GM19463 (cell line): ENCODE data around the gene TET2.

Source experiments
- ATAC-seq: cut with Tn5 transposase; IDR thresholded peaks from one replicate; pipeline ENCODE4 v1.9.1; 2021; ENCODE audit warnings: mild to moderate bottlenecking, moderate library complexity; ENCODE audit not compliant: unreplicated experiment

The TET2 gene

DNA sequence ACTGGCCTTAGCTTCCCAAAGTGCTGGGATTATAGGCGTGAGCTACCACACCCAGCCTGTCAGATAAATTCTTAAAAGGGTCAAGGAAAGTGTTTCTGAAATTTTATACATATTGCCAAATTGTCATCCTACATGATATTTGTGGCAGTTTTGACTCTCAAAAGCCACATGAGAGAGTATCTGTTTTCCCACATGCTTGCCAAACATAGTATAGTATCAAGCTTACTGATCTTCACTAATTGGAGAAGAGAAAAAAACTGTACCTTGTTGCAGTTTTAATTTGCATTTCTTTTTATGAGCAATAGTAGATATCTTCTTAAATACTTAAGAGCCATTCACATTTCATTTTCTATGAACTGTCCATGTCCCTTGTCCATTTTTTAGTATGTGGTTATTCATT is 83.6 kb downstream of the TET2 start:
- ATAC-seq = no peak

DNA sequence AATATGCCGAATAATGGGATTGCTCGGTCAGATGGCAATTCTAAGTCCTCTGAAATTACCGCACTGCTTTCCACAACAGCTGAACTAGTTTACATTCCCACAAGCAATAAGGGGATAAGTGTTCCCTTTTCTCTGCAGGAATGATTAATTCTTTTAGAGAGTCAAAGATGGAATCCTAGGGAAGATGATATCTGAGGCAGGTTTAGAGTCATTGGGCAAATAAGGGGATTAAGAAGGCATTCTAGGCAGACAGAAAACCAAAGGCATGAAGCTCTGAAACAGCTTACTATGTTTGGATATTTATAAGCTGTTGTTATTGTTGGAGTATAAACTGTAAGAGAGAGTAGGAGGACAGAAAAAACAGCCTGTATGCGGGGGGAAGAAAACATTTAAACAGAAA is 85.7 kb downstream of the TET2 start:
- no peak for ATAC-seq

DNA sequence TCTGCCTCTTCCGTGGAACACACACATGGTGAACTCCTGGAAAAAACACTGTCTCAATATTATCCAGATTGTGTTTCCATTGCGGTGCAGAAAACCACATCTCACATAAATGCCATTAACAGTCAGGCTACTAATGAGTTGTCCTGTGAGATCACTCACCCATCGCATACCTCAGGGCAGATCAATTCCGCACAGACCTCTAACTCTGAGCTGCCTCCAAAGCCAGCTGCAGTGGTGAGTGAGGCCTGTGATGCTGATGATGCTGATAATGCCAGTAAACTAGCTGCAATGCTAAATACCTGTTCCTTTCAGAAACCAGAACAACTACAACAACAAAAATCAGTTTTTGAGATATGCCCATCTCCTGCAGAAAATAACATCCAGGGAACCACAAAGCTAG is 87.9 kb downstream of the TET2 start:
- no peak for ATAC-seq

GRCh38 chr4:105236202-105236915 is 89.7 kb downstream of the TET2 start:
- peak; percentile 82 for ATAC-seq

- peak; percentile 26 for ATAC-seq
These were observed 90.2 kb downstream of the TET2 start for GRCh38 chr4:105236916-105237311.

DNA sequence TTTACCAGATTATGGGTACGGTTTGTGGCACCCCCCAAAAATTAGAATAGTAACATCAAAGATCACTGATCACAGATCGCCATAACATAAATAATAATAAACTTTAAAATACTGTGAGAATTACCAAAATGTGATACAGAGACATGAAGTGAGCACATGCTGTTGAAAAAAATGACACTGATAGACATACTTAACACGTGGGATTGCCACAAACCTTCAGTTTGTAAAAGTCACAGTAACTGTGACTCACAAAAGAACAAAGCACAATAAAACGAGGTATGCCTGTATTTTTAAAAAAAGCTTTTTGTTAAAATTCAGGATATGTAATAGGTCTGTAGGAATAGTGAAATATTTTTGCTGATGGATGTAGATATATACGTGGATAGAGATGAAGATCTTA is 93.4 kb downstream of the TET2 start:
- ATAC-seq = no peak

- ATAC-seq = no peak
These were observed 94.8 kb downstream of the TET2 start for GRCh38 chr4:105241451-105241850.

DNA sequence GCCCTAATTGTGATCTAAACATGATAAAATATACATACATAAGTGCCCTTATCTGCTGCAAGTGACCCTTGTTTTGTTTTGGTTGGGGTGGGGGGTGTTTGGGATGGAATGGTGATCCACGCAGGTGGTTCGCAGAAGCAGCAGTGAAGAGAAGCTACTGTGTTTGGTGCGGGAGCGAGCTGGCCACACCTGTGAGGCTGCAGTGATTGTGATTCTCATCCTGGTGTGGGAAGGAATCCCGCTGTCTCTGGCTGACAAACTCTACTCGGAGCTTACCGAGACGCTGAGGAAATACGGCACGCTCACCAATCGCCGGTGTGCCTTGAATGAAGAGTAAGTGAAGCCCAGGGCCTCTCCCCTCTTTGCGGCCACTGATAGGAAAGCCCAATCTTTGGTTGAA is 96.8 kb downstream of the TET2 start:
- no peak for ATAC-seq

- no peak for ATAC-seq
These were observed 100.0 kb downstream of the TET2 start for GRCh38 chr4:105246712-105247111.

DNA sequence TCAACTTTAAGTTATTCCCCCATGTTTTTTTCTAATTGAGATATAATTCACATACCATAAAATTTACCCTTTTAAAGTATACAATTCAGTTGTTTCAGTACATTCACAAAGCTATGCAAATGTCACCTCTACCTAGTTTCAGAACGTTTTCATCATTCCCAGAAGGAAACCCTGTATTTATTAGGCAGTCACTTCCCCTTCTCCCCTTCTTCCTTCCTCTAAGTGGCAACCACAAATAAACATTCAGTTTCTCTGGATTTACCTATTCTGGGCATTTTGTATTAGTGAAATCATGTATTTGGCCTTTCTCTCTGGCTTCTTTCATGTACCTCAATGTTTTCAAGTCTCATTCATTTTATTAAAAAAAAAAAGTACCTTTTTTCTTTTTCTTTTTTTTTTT is 101.9 kb downstream of the TET2 start:
- ATAC-seq = no peak

- no peak for ATAC-seq
These were observed 111.3 kb downstream of the TET2 start for GRCh38 chr4:105257817-105258495.

DNA sequence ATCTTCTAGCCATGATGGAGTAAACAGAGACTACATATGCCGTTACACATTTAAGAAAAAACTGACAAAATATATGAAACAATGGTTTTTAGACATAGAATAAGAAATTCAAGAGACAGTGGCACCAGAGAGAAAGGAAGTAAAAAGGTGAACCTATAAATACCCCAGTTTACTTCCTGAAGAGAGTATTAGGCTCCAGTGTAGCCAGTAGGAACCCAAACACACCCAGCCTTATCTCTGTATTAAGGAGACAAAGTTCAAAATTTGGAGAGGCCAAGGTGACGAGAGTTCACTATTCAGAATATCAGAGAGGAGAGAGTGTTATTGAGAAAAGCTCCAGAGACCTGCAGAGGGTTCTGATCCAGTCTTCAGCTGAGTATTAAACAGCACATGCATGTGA is 119.0 kb downstream of the TET2 start:
- no peak for ATAC-seq

DNA sequence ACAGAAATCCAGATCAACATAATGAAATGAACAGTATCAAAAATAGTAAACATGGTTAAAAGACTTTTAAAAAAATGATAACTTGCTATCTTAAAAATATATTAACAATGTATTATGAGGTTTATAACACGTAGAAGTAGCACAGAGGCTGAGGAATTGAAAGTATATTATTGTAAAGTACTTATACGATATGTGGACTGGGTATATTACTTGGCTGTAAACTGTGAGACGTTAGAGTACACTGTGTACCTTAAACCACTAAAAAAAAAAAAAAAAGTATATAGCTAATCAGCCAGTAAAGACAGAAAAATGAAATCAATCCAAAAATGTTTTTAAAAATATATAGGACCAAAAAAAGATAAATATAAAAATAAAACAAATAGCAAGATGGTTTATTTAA is 120.6 kb downstream of the TET2 start:
- ATAC-seq = no peak

- ATAC-seq = no peak
These were observed 125.3 kb downstream of the TET2 start for GRCh38 chr4:105272002-105272401.

GRCh38 chr4:105273230-105273629 is 126.6 kb downstream of the TET2 start:
- ATAC-seq = no peak

GRCh38 chr4:105274090-105274489 is 127.4 kb downstream of the TET2 start:
- ATAC-seq = no peak

GRCh38 chr4:105274504-105274903 is 127.8 kb downstream of the TET2 start:
- ATAC-seq = no peak

GRCh38 chr4:105276361-105277104 is 129.9 kb downstream of the TET2 start:
- ATAC-seq = no peak

DNA sequence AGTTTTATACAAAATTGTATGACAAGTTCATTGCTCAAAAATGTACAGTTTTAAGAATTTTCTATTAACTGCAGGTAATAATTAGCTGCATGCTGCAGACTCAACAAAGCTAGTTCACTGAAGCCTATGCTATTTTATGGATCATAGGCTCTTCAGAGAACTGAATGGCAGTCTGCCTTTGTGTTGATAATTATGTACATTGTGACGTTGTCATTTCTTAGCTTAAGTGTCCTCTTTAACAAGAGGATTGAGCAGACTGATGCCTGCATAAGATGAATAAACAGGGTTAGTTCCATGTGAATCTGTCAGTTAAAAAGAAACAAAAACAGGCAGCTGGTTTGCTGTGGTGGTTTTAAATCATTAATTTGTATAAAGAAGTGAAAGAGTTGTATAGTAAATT is 131.0 kb downstream of the TET2 start:
- ATAC-seq = no peak

DNA sequence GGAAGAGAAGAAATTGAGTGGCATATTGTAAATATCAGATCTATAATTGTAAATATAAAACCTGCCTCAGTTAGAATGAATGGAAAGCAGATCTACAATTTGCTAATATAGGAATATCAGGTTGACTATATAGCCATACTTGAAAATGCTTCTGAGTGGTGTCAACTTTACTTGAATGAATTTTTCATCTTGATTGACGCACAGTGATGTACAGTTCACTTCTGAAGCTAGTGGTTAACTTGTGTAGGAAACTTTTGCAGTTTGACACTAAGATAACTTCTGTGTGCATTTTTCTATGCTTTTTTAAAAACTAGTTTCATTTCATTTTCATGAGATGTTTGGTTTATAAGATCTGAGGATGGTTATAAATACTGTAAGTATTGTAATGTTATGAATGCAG is 132.6 kb downstream of the TET2 start:
- no peak for ATAC-seq

DNA sequence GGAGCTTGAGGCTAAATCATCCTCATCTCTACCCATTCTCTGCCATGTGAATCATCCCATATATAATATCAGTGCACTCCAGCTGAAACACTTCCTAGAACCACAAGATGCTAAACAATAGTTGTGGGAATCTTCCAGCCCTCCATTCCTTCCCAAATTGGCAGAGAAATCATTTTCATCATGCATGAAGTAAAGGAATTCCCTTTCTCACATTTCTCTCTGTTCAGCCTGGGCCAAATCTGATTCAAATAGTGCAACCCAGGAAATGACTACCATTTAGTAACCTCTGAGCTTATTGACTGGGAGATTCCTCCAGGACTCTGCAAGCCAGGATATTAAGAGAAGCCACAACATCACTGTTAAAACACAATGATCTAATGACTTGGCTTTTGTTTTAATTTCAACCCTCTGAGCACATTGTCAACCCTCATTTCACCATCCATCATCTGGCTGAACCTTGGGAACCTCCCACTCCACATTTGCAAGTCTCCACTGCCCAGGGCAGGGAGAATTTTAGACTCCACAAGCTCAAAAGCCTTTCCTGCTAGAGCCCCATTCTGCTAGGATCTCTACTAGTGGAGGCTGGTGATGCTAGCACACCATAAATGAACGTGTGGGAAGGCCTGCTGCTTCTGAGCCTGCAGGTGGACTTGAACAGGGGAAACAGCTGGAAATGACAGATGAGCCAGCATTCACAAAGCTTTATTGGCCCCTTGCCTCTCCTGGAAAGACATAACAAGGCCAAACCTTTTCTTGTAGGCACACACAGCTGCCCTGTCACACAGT is 133.9 kb downstream of the TET2 start:
- ATAC-seq = no peak

DNA sequence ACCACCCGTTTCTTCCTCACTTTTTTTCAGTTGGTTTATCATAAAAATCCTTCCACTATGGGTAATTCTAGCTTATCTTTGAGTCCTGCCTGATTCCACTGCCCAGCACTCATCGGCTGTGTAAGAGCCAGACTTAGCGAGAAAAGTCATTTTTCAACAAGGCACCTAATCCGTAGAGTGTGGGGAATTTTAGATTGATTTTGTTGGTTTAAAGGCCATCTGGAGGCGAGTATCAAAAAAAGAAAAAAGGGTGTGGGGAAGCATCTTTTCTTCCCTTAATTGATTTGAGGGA is 134.4 kb downstream of the TET2 start:
- ATAC-seq = no peak
